GF-D8 (cell line): Measurements from ENCODE around the gene SEPTIN5.

Experiments
- DNase-seq: peaks from one replicate; lab custom pipeline; 2025; lab: John Stamatoyannopoulos, UW

SEPTIN5 gene

GRCh38 chr22:19733755-19734154, 19.5 kb downstream of the SEPTIN5 start:
- no peak for DNase-seq

GRCh38 chr22:19734163-19734562, 19.9 kb downstream of the SEPTIN5 start:
- no peak for DNase-seq

- DNase-seq: no peak
Measured at GRCh38 chr22:19734837-19735382, 20.6 kb downstream of the SEPTIN5 start.

GRCh38 chr22:19735665-19736510, 21.6 kb downstream of the SEPTIN5 start:
- DNase-seq: no peak

GRCh38 chr22:19737846-19738663, 23.8 kb downstream of the SEPTIN5 start:
- DNase-seq: no peak

- DNase-seq: no peak
Measured at GRCh38 chr22:19738664-19739447, 24.6 kb downstream of the SEPTIN5 start.

GRCh38 chr22:19739448-19739895, 25.2 kb downstream of the SEPTIN5 start:
- DNase-seq: no peak

- no peak for DNase-seq
Measured at GRCh38 chr22:19739911-19740449, 25.7 kb downstream of the SEPTIN5 start.

- DNase-seq: no peak
Measured at GRCh38 chr22:19740586-19740985, 26.3 kb downstream of the SEPTIN5 start.

GRCh38 chr22:19741053-19741452, 26.8 kb downstream of the SEPTIN5 start:
- DNase-seq: no peak

GRCh38 chr22:19742160-19743066, 28.1 kb downstream of the SEPTIN5 start:
- no peak for DNase-seq

- no peak for DNase-seq
Measured at GRCh38 chr22:19743081-19743480, 28.8 kb downstream of the SEPTIN5 start.

- DNase-seq: no peak
Measured at GRCh38 chr22:19743651-19744050, 29.3 kb downstream of the SEPTIN5 start.

GRCh38 chr22:19744350-19745006, 30.2 kb downstream of the SEPTIN5 start:
- DNase-seq: no peak

GRCh38 chr22:19745155-19746101, 31.1 kb downstream of the SEPTIN5 start:
- DNase-seq: no peak

- DNase-seq: no peak
Measured at GRCh38 chr22:19746726-19747125, 32.4 kb downstream of the SEPTIN5 start.

GRCh38 chr22:19747551-19747950, 33.2 kb downstream of the SEPTIN5 start:
- no peak for DNase-seq

GRCh38 chr22:19748139-19748538, 33.8 kb downstream of the SEPTIN5 start:
- DNase-seq: no peak
